ENCODE results near the gene NPIPA7. TPM values are rescaled to one million over a fixed set of nuclear protein-coding genes. Genes with fewer than 3 reads are reported as not detected.

Gene NPIPA7
- total RNA-seq, 2 donors from 2014 or later, result 9.7 to 10.7 TPM

Small RNA genes lying within 50 kb of the gene (microRNA-seq; reads per million reads assigned to microRNA genes)
- gene MIR6511A3 (ENCODE audit: borderline microRNAs expressed) (not detected), gene MIR6770-2 (ENCODE audit: borderline microRNAs expressed) (not detected)

Other genes with a start within 250 kb of the NPIPA7 start
- gene ABCC6, start 155.6 kb upstream of the NPIPA7 start, total RNA-seq, result 1 to 10 TPM; 6.5 to 7.8 TPM
- gene NOMO3, start 146.6 kb upstream of the NPIPA7 start, total RNA-seq, result 10 to 100 TPM; 38.4 to 75.9 TPM